MM.1S (cell line): Measurements from ENCODE around the gene SCFD2.

ENCODE experiments used
- EZH2 ChIP-seq: fragments of 300-600 bp; sonication (generic); optimal IDR thresholded peaks from 2 replicates; pipeline ENCODE3; 2017; ENCODE audit warnings: low read depth, mild to moderate bottlenecking, antibody characterized with exemption, low read length, mixed read lengths
- EZH2phosphoT487 ChIP-seq: fragments of 300-600 bp; sonication (generic); IDR thresholded peaks from 2 replicates; pipeline ENCODE4 v1.6.1; 2018; ENCODE audit warnings: antibody characterized with exemption, low read length
- TF ChIP-seq, protein P1 (sequence below): fragments of 300-600 bp; sonication (generic); IDR thresholded peaks from 2 replicates; pipeline ENCODE4 v1.5.1; 2016; ENCODE audit warnings: antibody characterized with exemption, low read length, mixed read lengths

DNA sequence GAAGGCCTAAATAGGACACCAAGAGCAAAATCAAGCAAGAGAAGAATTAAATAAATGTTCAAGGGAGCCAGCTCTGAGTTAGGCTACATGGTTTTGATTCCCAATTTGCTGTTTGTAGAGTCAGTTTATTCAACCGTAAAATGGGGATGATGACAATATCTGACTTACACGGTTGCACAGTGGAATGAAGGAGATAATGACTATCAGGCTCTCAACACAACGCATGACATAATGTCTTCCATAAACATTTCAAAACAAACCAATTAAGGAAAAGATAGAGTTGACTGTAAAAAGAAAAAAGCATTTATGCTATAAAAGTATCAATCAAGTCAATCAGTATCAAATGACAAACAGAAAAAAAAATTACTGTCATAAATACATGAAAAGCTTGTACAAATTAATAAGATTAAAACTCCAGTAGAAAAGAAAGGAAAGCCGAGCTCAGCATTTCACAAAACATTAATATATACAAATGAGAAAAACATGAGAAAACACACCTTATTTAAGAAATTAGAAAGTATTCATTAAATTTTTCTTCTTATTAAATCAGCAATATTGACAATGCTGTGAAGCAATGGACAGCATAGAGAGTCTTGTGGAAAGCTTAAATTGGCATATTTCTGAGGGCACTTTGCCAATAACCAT is 179.0 kb downstream of the SCFD2 start:
- TF ChIP-seq, protein P1, sequence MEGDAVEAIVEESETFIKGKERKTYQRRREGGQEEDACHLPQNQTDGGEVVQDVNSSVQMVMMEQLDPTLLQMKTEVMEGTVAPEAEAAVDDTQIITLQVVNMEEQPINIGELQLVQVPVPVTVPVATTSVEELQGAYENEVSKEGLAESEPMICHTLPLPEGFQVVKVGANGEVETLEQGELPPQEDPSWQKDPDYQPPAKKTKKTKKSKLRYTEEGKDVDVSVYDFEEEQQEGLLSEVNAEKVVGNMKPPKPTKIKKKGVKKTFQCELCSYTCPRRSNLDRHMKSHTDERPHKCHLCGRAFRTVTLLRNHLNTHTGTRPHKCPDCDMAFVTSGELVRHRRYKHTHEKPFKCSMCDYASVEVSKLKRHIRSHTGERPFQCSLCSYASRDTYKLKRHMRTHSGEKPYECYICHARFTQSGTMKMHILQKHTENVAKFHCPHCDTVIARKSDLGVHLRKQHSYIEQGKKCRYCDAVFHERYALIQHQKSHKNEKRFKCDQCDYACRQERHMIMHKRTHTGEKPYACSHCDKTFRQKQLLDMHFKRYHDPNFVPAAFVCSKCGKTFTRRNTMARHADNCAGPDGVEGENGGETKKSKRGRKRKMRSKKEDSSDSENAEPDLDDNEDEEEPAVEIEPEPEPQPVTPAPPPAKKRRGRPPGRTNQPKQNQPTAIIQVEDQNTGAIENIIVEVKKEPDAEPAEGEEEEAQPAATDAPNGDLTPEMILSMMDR = no peak
- TF ChIP-seq EZH2 (no peak), EZH2phosphoT487 (no peak)
